Measurements from ENCODE around the gene SDR42E2. TPM values are rescaled to one million over a fixed set of nuclear protein-coding genes. Genes with fewer than 3 reads are reported as not detected.

Gene SDR42E2
- total and polyA plus RNA-seq, 2 of the 4 experiments (the other 2 are of a cell fraction), result not detected

DNA sequence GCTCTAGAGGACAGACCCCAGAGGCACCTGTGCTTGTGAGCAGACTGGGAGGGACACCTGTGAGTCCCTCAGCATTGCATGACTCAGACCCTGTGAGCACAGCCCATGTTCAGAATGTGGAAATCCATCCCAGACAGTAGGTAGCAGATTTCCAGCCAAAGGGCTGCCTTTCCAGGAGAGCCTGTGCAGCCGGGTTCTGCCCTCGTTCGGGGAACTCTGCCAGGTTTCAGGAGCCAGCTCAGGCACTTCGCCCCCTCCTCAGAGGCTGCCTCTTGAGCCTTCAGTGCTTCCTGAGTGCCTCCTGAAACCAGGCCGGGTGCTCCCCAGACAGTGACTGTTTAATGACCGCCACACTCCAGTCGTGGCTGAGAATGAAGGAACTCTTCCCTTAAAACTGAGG lies 23.3 kb upstream of the SDR42E2 start:
- no peak overlapping the region for H2BK5ac ChIP-seq (ENCODE audit: low read depth, low read length, poor library complexity, severe bottlenecking)
- no peaks in the 10 kb centered on the region for H3K9me3 ChIP-seq (ENCODE audit: control insufficient read depth, insufficient read depth, low read length)
- H2BK20ac ChIP-seq (ENCODE audit: low read depth, low read length), result no peak overlapping the region
- no peak overlapping the region for H4K8ac ChIP-seq (ENCODE audit: low read depth in 2 of 2, low read length in 2 of 2)
- no peak overlapping the region for H3K56ac ChIP-seq (ENCODE audit: extremely low read depth, insufficient read depth, low read length)
- dilution Hi-C loops (cut with HindIII; ENCODE audit: low sequenced_read_pairs, unreplicated experiment) (no loop called here), intact Hi-C loops (cut with micrococcal nuclease) (no loop called here), in situ Hi-C loops (cut with MboI; ENCODE audit: low sequenced_read_pairs) (no loop called here)
- WGBS, 2 experiments (ENCODE audit: extremely low coverage in 2 of 2, insufficient read length in 1 of 2), result 62% methylated on average over 5 of the region's 7 CpGs; no CpG with 5 or more reads in 1 of the 2 experiments
- no peak overlapping the region for H4K5ac ChIP-seq (ENCODE audit: low read depth, low read length)
- H3K27me3 ChIP-seq (ENCODE audit: control insufficient read depth, insufficient read depth, low read length), result peaks cover 24% of the 10 kb centered on the region
- H3K14ac ChIP-seq (replicated peaks; ENCODE audit: low read depth, low read length), result no peak overlapping the region
- POLR2A ChIA-PET (ENCODE audit: unreplicated experiment), result no interaction called here
- H3K23ac ChIP-seq (ENCODE audit: low read depth, low read length), result no peak overlapping the region
- H2BK120ac ChIP-seq (ENCODE audit: low read depth, low read length), result no peak overlapping the region
- H2AK5ac ChIP-seq (ENCODE audit: low read depth, low read length), result no peak overlapping the region
- BruUV-seq (replicated peaks), result no TSS peak
- no peaks in the 10 kb centered on the region for H3K36me3 ChIP-seq (ENCODE audit: control insufficient read depth, insufficient read depth, low read length)
- H3K79me1 ChIP-seq (ENCODE audit: low read depth in 1 of 2, low read length in 2 of 2), result no peaks in the 10 kb centered on the region
- no peak overlapping the region for H3K27ac ChIP-seq (ENCODE audit: insufficient read depth, low read length)
- no peaks in the 10 kb centered on the region for H3K9me1 ChIP-seq (ENCODE audit: insufficient read depth, low read length)
- CTCF ChIA-PET, result no interaction called here
- H3K9ac ChIP-seq (ENCODE audit: low read depth, low read length), result no peak overlapping the region
- H3K4me1 ChIP-seq (ENCODE audit: control insufficient read depth, insufficient read depth, low read length), result no peaks in the 10 kb centered on the region
- no peak overlapping the region for H2BK15ac ChIP-seq (ENCODE audit: low read depth, low read length)
- ATAC-seq (ENCODE audit: low read depth) (no peak), DNase-seq (no peak)
- H2AK9ac ChIP-seq (replicated peaks; ENCODE audit: low read depth, low read length, poor library complexity), result no peak overlapping the region
- H3K4me3 ChIP-seq (ENCODE audit: insufficient read depth, low read depth, low read length), result no peak overlapping the region
- no peak overlapping the region for H3K4ac ChIP-seq (ENCODE audit: low read depth, low read length)
- no peak overlapping the region for H3K4me2 ChIP-seq (ENCODE audit: low read depth, low read length)
- no peak overlapping the region for H4K91ac ChIP-seq (ENCODE audit: insufficient read depth, low read depth, low read length)
- no peaks in the 10 kb centered on the region for H4K20me1 ChIP-seq (ENCODE audit: insufficient read depth, low read length)
- no peak for TF ChIP-seq CEBPB (IDR thresholded peaks at IDR 0.05; ENCODE audit: low read depth, low read length)
- no peak for TF ChIP-seq MAZ (IDR thresholded peaks at IDR 0.05; ENCODE audit: borderline replicate concordance, low read depth, low read length)
- TF ChIP-seq RCOR1 (IDR thresholded peaks at IDR 0.05; ENCODE audit: insufficient replicate concordance, low read length), result no peak
- no peak for TF ChIP-seq SMC3 (IDR thresholded peaks at IDR 0.05; ENCODE audit: low read depth, low read length)
- no peak for TF ChIP-seq BHLHE40 (IDR thresholded peaks at IDR 0.05; ENCODE audit: low read depth, low read length)
- TF ChIP-seq, protein P1, sequence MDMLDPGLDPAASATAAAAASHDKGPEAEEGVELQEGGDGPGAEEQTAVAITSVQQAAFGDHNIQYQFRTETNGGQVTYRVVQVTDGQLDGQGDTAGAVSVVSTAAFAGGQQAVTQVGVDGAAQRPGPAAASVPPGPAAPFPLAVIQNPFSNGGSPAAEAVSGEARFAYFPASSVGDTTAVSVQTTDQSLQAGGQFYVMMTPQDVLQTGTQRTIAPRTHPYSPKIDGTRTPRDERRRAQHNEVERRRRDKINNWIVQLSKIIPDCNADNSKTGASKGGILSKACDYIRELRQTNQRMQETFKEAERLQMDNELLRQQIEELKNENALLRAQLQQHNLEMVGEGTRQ (IDR thresholded peaks at IDR 0.05; ENCODE audit: low read depth, low read length), result no peak
- no peak for TF ChIP-seq FOS (IDR thresholded peaks at IDR 0.05; ENCODE audit: low read depth, low read length)
- TF ChIP-seq, protein P2, sequence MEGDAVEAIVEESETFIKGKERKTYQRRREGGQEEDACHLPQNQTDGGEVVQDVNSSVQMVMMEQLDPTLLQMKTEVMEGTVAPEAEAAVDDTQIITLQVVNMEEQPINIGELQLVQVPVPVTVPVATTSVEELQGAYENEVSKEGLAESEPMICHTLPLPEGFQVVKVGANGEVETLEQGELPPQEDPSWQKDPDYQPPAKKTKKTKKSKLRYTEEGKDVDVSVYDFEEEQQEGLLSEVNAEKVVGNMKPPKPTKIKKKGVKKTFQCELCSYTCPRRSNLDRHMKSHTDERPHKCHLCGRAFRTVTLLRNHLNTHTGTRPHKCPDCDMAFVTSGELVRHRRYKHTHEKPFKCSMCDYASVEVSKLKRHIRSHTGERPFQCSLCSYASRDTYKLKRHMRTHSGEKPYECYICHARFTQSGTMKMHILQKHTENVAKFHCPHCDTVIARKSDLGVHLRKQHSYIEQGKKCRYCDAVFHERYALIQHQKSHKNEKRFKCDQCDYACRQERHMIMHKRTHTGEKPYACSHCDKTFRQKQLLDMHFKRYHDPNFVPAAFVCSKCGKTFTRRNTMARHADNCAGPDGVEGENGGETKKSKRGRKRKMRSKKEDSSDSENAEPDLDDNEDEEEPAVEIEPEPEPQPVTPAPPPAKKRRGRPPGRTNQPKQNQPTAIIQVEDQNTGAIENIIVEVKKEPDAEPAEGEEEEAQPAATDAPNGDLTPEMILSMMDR (conservative IDR thresholded peaks at IDR 0.05; ENCODE audit: low read depth, low read length), result no peak
- no peak for TF ChIP-seq MXI1 (IDR thresholded peaks at IDR 0.05; ENCODE audit: borderline replicate concordance, low read depth, low read length)
- no peak for TF ChIP-seq POLR2A (IDR thresholded peaks at IDR 0.05; ENCODE audit: low read depth, low read length)
- TF ChIP-seq RAD21 (IDR thresholded peaks at IDR 0.05; ENCODE audit: low read length), result no peak
- TF ChIP-seq RFX5 (IDR thresholded peaks at IDR 0.05; ENCODE audit: low read depth, low read length), result no peak
- TF ChIP-seq, protein P3, sequence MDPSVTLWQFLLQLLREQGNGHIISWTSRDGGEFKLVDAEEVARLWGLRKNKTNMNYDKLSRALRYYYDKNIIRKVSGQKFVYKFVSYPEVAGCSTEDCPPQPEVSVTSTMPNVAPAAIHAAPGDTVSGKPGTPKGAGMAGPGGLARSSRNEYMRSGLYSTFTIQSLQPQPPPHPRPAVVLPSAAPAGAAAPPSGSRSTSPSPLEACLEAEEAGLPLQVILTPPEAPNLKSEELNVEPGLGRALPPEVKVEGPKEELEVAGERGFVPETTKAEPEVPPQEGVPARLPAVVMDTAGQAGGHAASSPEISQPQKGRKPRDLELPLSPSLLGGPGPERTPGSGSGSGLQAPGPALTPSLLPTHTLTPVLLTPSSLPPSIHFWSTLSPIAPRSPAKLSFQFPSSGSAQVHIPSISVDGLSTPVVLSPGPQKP (IDR thresholded peaks at IDR 0.05; ENCODE audit: borderline replicate concordance, low read depth, low read length), result no peak
- no peak for TF ChIP-seq MAFK (IDR thresholded peaks at IDR 0.05; ENCODE audit: low read depth, low read length)
- TF ChIP-seq CHD1 (IDR thresholded peaks at IDR 0.05; ENCODE audit: low read depth, low read length), result no peak
- H2AFZ ChIP-seq (replicated peaks; ENCODE audit: low read length, poor library complexity), result no peak overlapping the region
- no peak overlapping the region for H3K18ac ChIP-seq (ENCODE audit: low read depth, low read length)

Data from IMR-90 (cell line).